Sigmoid colon (tissue), 4 donors: ENCODE data around the gene GAA.

Experiments used
- EP300 ChIP-seq, 4 donors: sonication (generic); formaldehyde crosslinking; IDR thresholded peaks; one replicate each; pipeline ENCODE4 v1.6.1; 2017; ENCODE audit warnings: antibody characterized with exemption in 4 of 4
- POLR2AphosphoS5 ChIP-seq, 4 donors: sonication (generic); formaldehyde crosslinking; IDR thresholded peaks; one replicate each; pipeline ENCODE4 v1.6.1; 2017; ENCODE audit warnings: antibody characterized with exemption in 4 of 4

DNA sequence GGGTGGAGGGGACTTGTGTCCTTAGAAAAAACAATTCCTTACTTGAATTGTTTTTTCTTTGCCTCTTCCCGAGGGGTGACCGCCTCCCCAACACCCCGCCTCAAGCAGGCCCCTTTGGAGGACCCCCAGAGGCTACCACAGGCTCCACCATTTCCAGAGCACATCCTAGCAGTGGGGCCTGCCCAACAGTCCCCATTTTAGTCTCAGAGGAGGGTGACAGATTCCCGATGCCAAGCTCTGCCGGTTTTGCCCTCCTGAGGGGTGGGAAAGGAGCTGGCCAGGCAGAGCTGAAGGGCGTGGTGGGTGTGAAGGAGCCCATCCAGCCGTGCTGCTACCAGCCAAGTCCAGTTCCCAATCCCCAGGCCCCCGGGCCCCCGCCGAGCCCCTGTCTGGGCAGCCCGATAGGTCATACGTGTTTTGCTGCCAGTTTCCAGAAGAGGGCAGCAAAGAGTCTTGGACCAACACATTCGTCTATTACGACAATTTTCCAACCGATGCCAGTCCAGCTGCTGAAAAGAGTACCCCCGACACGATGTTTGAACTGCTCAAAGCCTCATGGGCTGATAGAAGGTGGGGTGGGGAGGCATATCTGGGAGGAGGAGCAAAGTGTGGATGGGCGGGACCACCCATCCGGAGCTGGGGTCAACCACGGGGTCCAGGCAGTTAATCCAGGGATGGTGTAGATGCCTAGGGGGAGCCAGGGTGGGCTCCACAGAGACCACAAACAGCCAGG is 18.8 kb upstream of the GAA start:
- TF ChIP-seq POLR2AphosphoS5 (IDR thresholded peaks at IDR 0.05) (no peak), EP300 (IDR thresholded peaks at IDR 0.05) (no peak)
